Measurements from ENCODE around the gene ZNF660. TPM values are rescaled to one million over a fixed set of nuclear protein-coding genes. Genes with fewer than 3 reads are reported as not detected.
"Not testable (repeated sequence)": the region's sequence is repeated elsewhere in the genome, so short reads cannot be mapped to it uniquely, and the experiment has no call there.

ZNF660 gene
- 6.5 and 8.3 TPM in 2 replicates for total RNA-seq (2014; rRNA removed; shearing (Covaris generic))

- peak within 1 kb of the TSS; percentile 70 for H3K4me3 ChIP-seq
- no peaks in the 10 kb centered on the region for H3K27me3 ChIP-seq
- peak; percentile 88 to 92 for DNase-seq
- H3K9me3 ChIP-seq (replicated peaks): no peaks in the 10 kb centered on the region
- H3K27ac ChIP-seq: peak within 1 kb of the TSS; percentile 75
- peaks cover 27% of the 10 kb centered on the region for H3K36me3 ChIP-seq
- no peaks in the 10 kb centered on the region for H3K4me1 ChIP-seq
These were observed at the start of gene ZNF660 for GRCh38 chr3:44584646-44585501. Gene ZNF660 (plus strand): TSS chr3:44584964. CDS start chr3:44594194, 9,230 bp downstream.

DNA sequence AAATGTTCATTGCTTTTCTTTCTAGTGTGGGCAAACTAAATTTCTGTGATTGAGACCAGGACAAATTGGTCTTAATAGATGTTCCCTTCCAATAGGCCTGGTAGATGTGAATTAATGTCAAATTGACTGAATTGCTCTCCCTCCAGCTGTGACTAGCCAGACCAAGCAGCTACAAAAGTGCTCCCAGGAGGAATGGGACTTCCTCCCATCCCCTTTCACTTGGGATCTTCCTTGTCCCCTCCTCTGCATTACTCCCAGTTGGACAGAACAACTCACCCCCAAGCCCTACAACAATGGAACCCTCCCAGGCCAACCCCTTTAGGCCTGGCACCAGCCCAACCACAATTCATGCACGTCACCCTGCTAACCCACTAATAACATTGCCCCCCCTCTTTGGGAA, 49.4 kb upstream of the ZNF660 start:
- Histone ChIP-seq H3K4me1 (no peaks in the 10 kb centered on the region), H3K27me3 (no peaks in the 10 kb centered on the region), H3K36me3 (no peaks in the 10 kb centered on the region), H3K27ac (no peak overlapping the region), H3K4me3 (no peak overlapping the region), H3K9me3 (replicated peaks) (no peaks in the 10 kb centered on the region)
- no peak for DNase-seq

- not testable (repeated sequence) for H3K4me3 ChIP-seq; H3K4me1 ChIP-seq; H3K27ac ChIP-seq; H3K9me3 ChIP-seq (replicated peaks); H3K36me3 ChIP-seq; H3K27me3 ChIP-seq; DNase-seq
These were observed 40.0 kb upstream of the ZNF660 start for GRCh38 chr3:44544811-44545210.

DNA sequence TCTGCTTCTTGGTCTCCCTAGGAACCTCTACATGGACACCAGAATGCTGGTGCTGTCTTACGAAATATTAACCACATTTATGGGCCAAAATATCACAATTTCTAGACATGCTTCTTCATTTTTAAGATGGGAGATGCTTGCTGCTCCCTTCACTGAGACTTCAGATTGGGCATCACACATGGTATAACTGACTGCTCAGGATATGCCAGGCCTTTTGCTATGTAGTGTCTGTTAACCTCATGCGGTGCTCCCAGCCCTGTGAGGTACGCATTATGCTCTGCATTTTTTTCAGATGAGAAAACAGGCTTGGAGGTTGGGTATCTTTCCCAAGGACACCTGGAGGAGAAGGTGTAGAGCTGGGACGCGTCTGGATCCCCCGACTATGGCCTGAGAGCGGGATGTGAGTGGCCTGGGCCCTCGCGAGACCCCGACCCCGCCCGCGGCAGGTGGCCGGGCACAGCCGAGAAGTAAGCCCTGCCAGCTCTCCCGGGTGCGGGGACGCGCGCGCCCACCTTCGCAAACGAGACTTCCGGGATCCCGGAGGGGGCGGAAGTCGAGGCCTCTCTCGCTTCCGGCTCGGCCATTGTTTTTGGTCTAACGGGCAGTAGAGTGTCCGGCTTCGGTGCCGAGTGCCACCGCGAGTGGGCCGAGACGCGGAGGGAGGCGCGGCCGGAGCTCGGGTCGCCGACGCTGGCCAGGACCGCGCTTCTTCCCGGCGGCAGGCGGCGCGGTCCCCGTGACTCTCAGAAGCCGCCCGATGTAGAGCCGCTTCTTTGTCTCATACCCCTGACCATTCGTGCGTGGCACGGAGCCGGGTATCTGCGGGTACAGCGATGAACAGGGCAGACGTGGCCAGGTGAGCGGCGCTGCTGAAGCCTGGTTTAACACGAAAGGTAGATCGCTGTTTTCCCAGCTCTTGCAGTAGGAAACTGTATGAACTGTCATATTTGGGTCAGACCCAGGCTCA, 29.9 kb upstream of the ZNF660 start, which contains the start of gene ZKSCAN7:
ZKSCAN7 (plus strand) TSS at position 568 of the 967 bp plus-strand sequence. CDS start 1,855 bp downstream, outside the sequence.
- Histone ChIP-seq H3K4me3 (peak within 1 kb of the TSS; percentile 86), H3K36me3 (peaks cover 12% of the 10 kb centered on the region), H3K27me3 (no peaks in the 10 kb centered on the region), H3K4me1 (0 out of 2 replicates have a peak, but pooled peaks cover 3% of the 10 kb centered on the region), H3K27ac (peak within 1 kb of the TSS; percentile 61), H3K9me3 (replicated peaks) (no peaks in the 10 kb centered on the region)
- DNase-seq: peak; percentile 76 to 77

DNA sequence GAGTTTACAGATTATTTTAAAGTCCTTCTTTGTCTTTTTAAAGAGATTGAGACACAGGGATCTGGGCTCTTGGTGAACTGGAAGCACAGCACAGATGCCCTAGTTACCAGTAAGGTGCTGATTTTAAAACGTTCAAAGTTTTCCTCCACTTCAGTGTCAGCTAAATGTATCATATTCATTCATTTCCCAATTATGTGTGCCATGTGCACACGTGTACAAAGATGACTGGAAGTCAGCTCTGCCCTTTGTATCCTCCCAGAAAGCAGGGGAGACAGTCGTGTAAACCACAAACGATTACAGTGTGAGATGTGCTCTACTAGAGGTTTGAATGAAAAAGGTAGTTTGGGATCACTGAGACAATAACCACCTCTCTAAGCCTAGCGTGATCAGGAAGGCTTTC, 29.0 kb upstream of the ZNF660 start:
- DNase-seq: peak in 1 of 2 experiments; percentile 5
- 0 out of 2 replicates have a peak, but pooled peaks cover 3% of the 10 kb centered on the region for H3K4me1 ChIP-seq

DNA sequence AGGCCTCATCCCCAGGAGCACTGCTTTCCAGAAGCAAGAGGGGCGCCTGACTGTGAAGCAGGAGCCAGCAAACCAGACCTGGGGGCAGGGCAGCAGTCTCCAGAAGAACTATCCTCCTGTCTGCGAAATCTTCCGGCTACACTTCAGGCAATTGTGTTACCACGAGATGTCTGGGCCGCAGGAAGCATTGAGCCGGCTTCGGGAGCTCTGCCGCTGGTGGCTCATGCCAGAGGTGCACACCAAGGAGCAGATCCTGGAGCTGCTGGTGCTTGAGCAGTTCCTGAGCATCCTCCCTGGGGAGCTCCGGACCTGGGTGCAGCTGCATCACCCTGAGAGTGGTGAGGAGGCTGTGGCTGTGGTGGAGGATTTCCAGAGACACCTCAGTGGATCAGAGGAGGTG, 27.7 kb upstream of the ZNF660 start:
- H3K9me3 ChIP-seq (replicated peaks): 0 out of 2 replicates have a peak, but pooled peaks cover 3% of the 10 kb centered on the region

More for the DNA sequence above, 29.0 kb upstream of the ZNF660 start:
- H3K4me3 ChIP-seq: peak overlapping the region; percentile 86
- 0 out of 2 replicates have a peak, but pooled peaks cover under 1% of the 10 kb centered on the region for H3K9me3 ChIP-seq (replicated peaks)
- H3K27me3 ChIP-seq: no peaks in the 10 kb centered on the region
- peak overlapping the region; percentile 61 for H3K27ac ChIP-seq
- peaks cover 13% of the 10 kb centered on the region for H3K36me3 ChIP-seq

GRCh38 chr3:44561076-44561475, 23.7 kb upstream of the ZNF660 start:
- Histone ChIP-seq H3K27ac (no peak overlapping the region), H3K9me3 (replicated peaks) (0 out of 2 replicates have a peak, but pooled peaks cover 3% of the 10 kb centered on the region), H3K27me3 (no peaks in the 10 kb centered on the region), H3K4me3 (no peak overlapping the region), H3K36me3 (peaks cover 19% of the 10 kb centered on the region), H3K4me1 (no peaks in the 10 kb centered on the region)
- no peak for DNase-seq

More for the DNA sequence above, 27.7 kb upstream of the ZNF660 start:
- DNase-seq: no peak
- no peak overlapping the region for H3K27ac ChIP-seq
- no peaks in the 10 kb centered on the region for H3K27me3 ChIP-seq
- H3K36me3 ChIP-seq: peaks cover 19% of the 10 kb centered on the region
- 0 out of 2 replicates have a peak, but pooled peaks cover 3% of the 10 kb centered on the region for H3K4me1 ChIP-seq
- H3K4me3 ChIP-seq: no peak overlapping the region

- H3K9me3 ChIP-seq (replicated peaks): 0 out of 2 replicates have a peak, but pooled peaks cover 3% of the 10 kb centered on the region
- no peaks in the 10 kb centered on the region for H3K4me1 ChIP-seq
- no peak overlapping the region for H3K4me3 ChIP-seq
- DNase-seq: no peak
- no peak overlapping the region for H3K27ac ChIP-seq
- no peaks in the 10 kb centered on the region for H3K27me3 ChIP-seq
- peaks cover 19% of the 10 kb centered on the region for H3K36me3 ChIP-seq
These were observed 22.6 kb upstream of the ZNF660 start for GRCh38 chr3:44562147-44562546.

- H3K9me3 ChIP-seq (replicated peaks): peaks cover 16% of the 10 kb centered on the region; the same call in 1 of the 2 replicates
- H3K4me3 ChIP-seq: no peak overlapping the region
- H3K4me1 ChIP-seq: no peaks in the 10 kb centered on the region
- peaks cover 22% of the 10 kb centered on the region for H3K36me3 ChIP-seq
- no peak overlapping the region for H3K27ac ChIP-seq
- no peak for DNase-seq
- no peaks in the 10 kb centered on the region for H3K27me3 ChIP-seq
These were observed 16.2 kb upstream of the ZNF660 start for GRCh38 chr3:44568561-44568960.

DNA sequence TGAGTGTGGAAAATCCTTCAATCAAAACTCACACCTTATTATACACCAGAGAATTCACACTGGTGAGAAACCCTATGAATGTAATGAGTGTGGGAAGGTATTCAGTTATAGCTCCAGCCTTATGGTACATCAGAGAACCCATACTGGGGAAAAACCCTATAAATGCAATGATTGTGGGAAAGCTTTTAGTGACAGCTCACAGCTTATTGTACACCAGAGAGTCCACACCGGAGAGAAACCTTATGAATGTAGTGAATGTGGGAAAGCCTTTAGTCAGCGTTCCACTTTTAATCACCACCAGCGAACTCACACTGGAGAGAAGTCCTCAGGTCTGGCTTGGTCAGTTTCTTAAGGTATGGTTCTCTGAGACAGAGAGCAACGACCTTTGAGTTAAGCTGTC, 13.7 kb upstream of the ZNF660 start:
- H3K36me3 ChIP-seq: peaks cover 22% of the 10 kb centered on the region
- peaks cover 16% of the 10 kb centered on the region; the same call in 1 of the 2 replicates for H3K9me3 ChIP-seq (replicated peaks)
- no peaks in the 10 kb centered on the region for H3K27me3 ChIP-seq
- H3K4me3 ChIP-seq: no peak overlapping the region
- no peak overlapping the region for H3K27ac ChIP-seq
- H3K4me1 ChIP-seq: no peaks in the 10 kb centered on the region
- no peak for DNase-seq

GRCh38 chr3:44576613-44577012, 8.2 kb upstream of the ZNF660 start:
- no peak for DNase-seq
- Histone ChIP-seq H3K4me1 (no peaks in the 10 kb centered on the region), H3K4me3 (no peak overlapping the region), H3K27me3 (no peaks in the 10 kb centered on the region), H3K36me3 (peaks cover 5% of the 10 kb centered on the region; the same call in 1 of the 2 replicates), H3K9me3 (replicated peaks) (peaks cover 6% of the 10 kb centered on the region; the same call in 1 of the 2 replicates), H3K27ac (no peak overlapping the region)

DNA sequence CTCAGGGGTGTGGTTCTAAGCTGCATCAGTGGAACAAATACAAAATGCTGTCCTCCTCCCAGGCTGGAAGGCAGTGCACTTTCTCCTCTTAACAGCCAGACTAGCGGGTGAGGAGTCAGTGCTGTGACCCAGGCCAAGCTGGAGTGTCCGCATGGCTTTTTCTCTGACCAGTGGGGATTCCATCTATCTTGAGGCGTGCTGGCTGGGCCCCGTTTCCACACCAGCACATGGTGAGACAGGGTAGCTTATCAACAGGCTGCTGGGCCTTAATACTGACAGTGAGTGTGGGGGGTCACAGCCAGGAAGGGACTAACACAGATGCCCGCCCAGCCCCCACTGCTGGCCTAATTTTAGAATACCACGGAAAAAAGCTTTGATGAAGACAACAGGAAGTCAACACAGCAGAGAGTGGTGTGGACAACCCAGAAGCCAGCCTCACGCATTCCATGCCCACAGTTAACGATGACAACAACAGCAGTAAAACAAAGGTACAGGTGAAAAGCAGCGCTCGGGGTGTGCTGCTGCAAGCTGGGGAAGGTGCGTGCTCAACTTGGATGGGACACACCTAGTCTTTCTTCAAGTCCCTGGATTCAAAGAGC, 7.3 kb upstream of the ZNF660 start:
- not testable (repeated sequence) for H3K27ac ChIP-seq; DNase-seq; H3K4me1 ChIP-seq; H3K4me3 ChIP-seq; H3K36me3 ChIP-seq; H3K9me3 ChIP-seq (replicated peaks); H3K27me3 ChIP-seq

GRCh38 chr3:44578316-44578715, 6.4 kb upstream of the ZNF660 start:
- not testable (repeated sequence) for H3K9me3 ChIP-seq (replicated peaks); H3K36me3 ChIP-seq; H3K4me3 ChIP-seq; DNase-seq; H3K4me1 ChIP-seq; H3K27ac ChIP-seq; H3K27me3 ChIP-seq

- not testable (repeated sequence) for H3K36me3 ChIP-seq, H3K4me1 ChIP-seq
These were observed 5.7 kb upstream of the ZNF660 start for GRCh38 chr3:44578924-44579515.

More at GRCh38 chr3:44578924-44579515, 5.7 kb upstream of the ZNF660 start:
- DNase-seq; H3K27ac ChIP-seq; H3K4me3 ChIP-seq; H3K9me3 ChIP-seq (replicated peaks); H3K27me3 ChIP-seq: not testable (repeated sequence)

Data from SJCRH30 (cell line).